Body of pancreas (tissue), 4 donors: ENCODE measurements around the gene AP1M1.

Experiments
- POLR2A ChIP-seq, 3 donors: fragments of 450-650 bp; IDR thresholded peaks; one replicate each; pipeline ENCODE4 v1.6.1; 2016; ENCODE audit warnings: antibody characterized with exemption in 3 of 3, mild to moderate bottlenecking in 2 of 3
- TF ChIP-seq, protein P1 (sequence below), 7 experiments: fragments of 450-650 bp in 4 of 7; fragments of 200-600 bp in 3 of 7; sonication (generic) in 3 of 7; IDR thresholded peaks; one replicate each; pipeline ENCODE4 v1.5.1; 2016 to 2019; ENCODE audit warnings: antibody characterized with exemption in 7 of 7

DNA sequence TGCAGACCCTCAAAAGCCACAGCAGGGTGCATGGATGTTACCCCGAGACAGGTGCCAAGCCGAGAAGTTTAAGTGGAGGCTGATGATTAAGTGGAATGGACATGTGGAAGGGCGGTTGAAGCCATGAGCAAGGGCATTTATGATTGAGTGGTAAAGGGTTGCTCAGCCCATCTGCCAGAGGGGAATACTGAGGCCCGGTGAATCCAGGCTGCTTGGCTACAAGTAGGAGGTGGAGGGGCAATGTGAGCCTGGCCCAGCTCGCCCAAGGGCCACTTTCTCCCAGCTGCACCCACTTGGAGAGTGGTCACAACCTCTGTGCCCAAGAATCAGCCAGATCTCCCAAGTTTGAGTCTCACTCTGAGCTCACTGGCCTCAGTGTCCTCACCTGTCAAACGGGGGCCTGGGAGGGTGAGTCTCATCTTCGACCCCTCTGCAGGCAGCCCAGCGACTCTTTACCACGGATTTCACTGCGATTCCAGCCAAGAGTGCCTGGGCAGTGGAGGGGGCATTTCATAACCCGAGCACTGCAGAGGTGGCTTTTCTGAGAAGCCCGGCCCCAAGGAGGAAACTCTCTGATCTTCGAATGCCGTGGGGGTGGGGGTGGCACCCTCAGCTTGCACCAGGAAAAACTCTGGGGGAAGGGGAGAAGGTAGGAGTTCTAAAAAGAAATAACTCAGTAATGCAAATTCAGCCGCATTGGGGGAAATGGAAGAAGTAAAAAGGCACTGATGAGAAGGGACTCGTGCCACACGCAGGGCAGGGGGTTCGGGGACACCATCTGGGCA, 64.1 kb downstream of the AP1M1 start:
- no peak for TF ChIP-seq POLR2A (IDR thresholded peaks at IDR 0.05)
- TF ChIP-seq, protein P1, sequence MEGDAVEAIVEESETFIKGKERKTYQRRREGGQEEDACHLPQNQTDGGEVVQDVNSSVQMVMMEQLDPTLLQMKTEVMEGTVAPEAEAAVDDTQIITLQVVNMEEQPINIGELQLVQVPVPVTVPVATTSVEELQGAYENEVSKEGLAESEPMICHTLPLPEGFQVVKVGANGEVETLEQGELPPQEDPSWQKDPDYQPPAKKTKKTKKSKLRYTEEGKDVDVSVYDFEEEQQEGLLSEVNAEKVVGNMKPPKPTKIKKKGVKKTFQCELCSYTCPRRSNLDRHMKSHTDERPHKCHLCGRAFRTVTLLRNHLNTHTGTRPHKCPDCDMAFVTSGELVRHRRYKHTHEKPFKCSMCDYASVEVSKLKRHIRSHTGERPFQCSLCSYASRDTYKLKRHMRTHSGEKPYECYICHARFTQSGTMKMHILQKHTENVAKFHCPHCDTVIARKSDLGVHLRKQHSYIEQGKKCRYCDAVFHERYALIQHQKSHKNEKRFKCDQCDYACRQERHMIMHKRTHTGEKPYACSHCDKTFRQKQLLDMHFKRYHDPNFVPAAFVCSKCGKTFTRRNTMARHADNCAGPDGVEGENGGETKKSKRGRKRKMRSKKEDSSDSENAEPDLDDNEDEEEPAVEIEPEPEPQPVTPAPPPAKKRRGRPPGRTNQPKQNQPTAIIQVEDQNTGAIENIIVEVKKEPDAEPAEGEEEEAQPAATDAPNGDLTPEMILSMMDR (IDR thresholded peaks at IDR 0.05) = no peak
